GM18909 (cell line): ENCODE data around the gene ANKMY2.
"Not testable (repeated sequence)": the region's sequence is repeated elsewhere in the genome, so short reads cannot be mapped to it uniquely, and the experiment has no call there.

Experiments used
- ATAC-seq: cut with Tn5 transposase; IDR thresholded peaks from one replicate; pipeline ENCODE4 v1.9.1; 2021; ENCODE audit warnings: mild to moderate bottlenecking; ENCODE audit not compliant: unreplicated experiment, poor library complexity

ANKMY2 gene

GRCh38 chr7:16645593-16646471, at the start of gene ANKMY2, which contains the start of gene BZW2:
ANKMY2 (minus strand) TSS chr7:16645754; CDS start chr7:16645573, 181 bp downstream.
BZW2 (plus strand) TSS chr7:16646181; CDS start chr7:16665444, 19,263 bp downstream.
- ATAC-seq = peak; percentile 98

GRCh38 chr7:16694806-16695205, 49.3 kb upstream of the ANKMY2 start:
- no peak for ATAC-seq

- no peak for ATAC-seq
These were observed 48.2 kb upstream of the ANKMY2 start for GRCh38 chr7:16693601-16694318.

GRCh38 chr7:16691241-16691640, 45.7 kb upstream of the ANKMY2 start:
- no peak for ATAC-seq

- no peak for ATAC-seq
These were observed 42.7 kb upstream of the ANKMY2 start for GRCh38 chr7:16688249-16688648.

GRCh38 chr7:16685535-16685934, 40.0 kb upstream of the ANKMY2 start:
- no peak for ATAC-seq

- ATAC-seq = no peak
These were observed 39.4 kb upstream of the ANKMY2 start for GRCh38 chr7:16684935-16685334.

- ATAC-seq = not testable (repeated sequence)
These were observed 33.4 kb upstream of the ANKMY2 start for GRCh38 chr7:16678645-16679566.

- no peak for ATAC-seq
These were observed 32.5 kb upstream of the ANKMY2 start for GRCh38 chr7:16677978-16678494.

GRCh38 chr7:16675277-16675676, 29.7 kb upstream of the ANKMY2 start:
- ATAC-seq = no peak

GRCh38 chr7:16671811-16672210, 26.3 kb upstream of the ANKMY2 start:
- ATAC-seq = no peak

GRCh38 chr7:16670731-16671344, 25.3 kb upstream of the ANKMY2 start:
- ATAC-seq = no peak

- ATAC-seq = no peak
These were observed 24.5 kb upstream of the ANKMY2 start for GRCh38 chr7:16670021-16670420.

- ATAC-seq = no peak
These were observed 24.0 kb upstream of the ANKMY2 start for GRCh38 chr7:16669581-16669980.

- no peak for ATAC-seq
These were observed 23.4 kb upstream of the ANKMY2 start for GRCh38 chr7:16668978-16669377.

- no peak for ATAC-seq
These were observed 22.7 kb upstream of the ANKMY2 start for GRCh38 chr7:16668049-16668858.

GRCh38 chr7:16667355-16667754, 21.8 kb upstream of the ANKMY2 start:
- no peak for ATAC-seq

GRCh38 chr7:16661924-16662323, 16.4 kb upstream of the ANKMY2 start:
- no peak for ATAC-seq
